K562 (cell line): ENCODE data around the gene ZNF775. TPM values are rescaled to one million over a fixed set of nuclear protein-coding genes. Genes with fewer than 3 reads are reported as not detected.

Experiments used
- BCLAF1 ChIP-seq, 2 experiments: fragments of 450-650 bp in 1 of 2; IDR thresholded peaks; 2 replicates each; pipeline ENCODE4 v1.6.1; 2011 to 2017; ENCODE audit warnings: low read depth in 2 of 2, antibody characterized with exemption in 1 of 2, borderline replicate concordance in 1 of 2, low read length in 1 of 2, mild to moderate bottlenecking in 1 of 2, mixed read lengths in 1 of 2; ENCODE audit not compliant: control insufficient read depth in 1 of 2
- HMBOX1 ChIP-seq: sonication (generic); IDR thresholded peaks from 2 replicates; pipeline ENCODE4 v1.6.1; 2016
- HOMEZ ChIP-seq: fragments of 250-450 bp; sonication (Bioruptor Pico); IDR thresholded peaks from 2 replicates; pipeline ENCODE4 v1.4.0; 2020; ENCODE audit warnings: mild to moderate bottlenecking, moderate library complexity
- JUN ChIP-seq, 2 experiments: sonication (generic) in 1 of 2; formaldehyde crosslinking in 1 of 2; IDR thresholded peaks; 2 replicates each; pipeline versions ENCODE4 v1.6.1 to v1.8.0; 2012 to 2022; ENCODE audit warnings: borderline replicate concordance in 2 of 2, mild to moderate bottlenecking in 2 of 2, improper control_type of control experiment in 1 of 2, low read depth in 1 of 2, low read length in 1 of 2, missing genetic modification reagents in 1 of 2
- KAT7 ChIP-seq: sonication (generic); formaldehyde crosslinking; IDR thresholded peaks from 2 replicates; pipeline ENCODE4 v1.8.0; 2022; ENCODE audit warnings: missing genetic modification reagents, mild to moderate bottlenecking, borderline replicate concordance
- MBD2 ChIP-seq: sonication (generic); IDR thresholded peaks from 2 replicates; pipeline ENCODE4 v1.6.1; 2016; ENCODE audit warnings: low read depth, borderline replicate concordance
- MIER1 ChIP-seq: fragments of 450-650 bp; IDR thresholded peaks from 2 replicates; pipeline ENCODE4 v1.6.1; 2016; ENCODE audit warnings: antibody characterized with exemption, mild to moderate bottlenecking, low read depth
- NR2F6 ChIP-seq: fragments of 450-650 bp; formaldehyde crosslinking; IDR thresholded peaks from 2 replicates; pipeline ENCODE4 v1.4.0; 2020; ENCODE audit warnings: mild to moderate bottlenecking
- PHF21A ChIP-seq: fragments of 450-650 bp; IDR thresholded peaks from 2 replicates; pipeline ENCODE4 v1.6.1; 2017; ENCODE audit warnings: low read depth, borderline replicate concordance
- SMARCB1 ChIP-seq: IDR thresholded peaks from 2 replicates; pipeline ENCODE4 v1.6.1; 2011; ENCODE audit warnings: improper control_type of control experiment, low read depth; ENCODE audit not compliant: insufficient read length
- SREBF1 ChIP-seq: fragments of 150-350 bp; IDR thresholded peaks from 2 replicates; pipeline ENCODE4 v1.6.1; 2014; ENCODE audit warnings: antibody characterized with exemption, low read depth, low read length, borderline replicate concordance
- TOE1 ChIP-seq, 2 experiments: fragments of 450-650 bp in 1 of 2; sonication (generic) in 1 of 2; formaldehyde crosslinking in 1 of 2; IDR thresholded peaks; 2 replicates each; pipeline versions ENCODE4 v1.7.1 to v1.8.0; 2016 to 2022; ENCODE audit warnings: borderline replicate concordance in 2 of 2, mild to moderate bottlenecking in 2 of 2, antibody characterized with exemption in 1 of 2, inconsistent platforms in 1 of 2, low read depth in 1 of 2, missing genetic modification reagents in 1 of 2, moderate library complexity in 1 of 2
- XRCC5 ChIP-seq: fragments of 200-400 bp; formaldehyde crosslinking; IDR thresholded peaks from 2 replicates; pipeline ENCODE4 v1.6.1; 2017; ENCODE audit warnings: low read depth, mild to moderate bottlenecking, low read length
- ZNF507 ChIP-seq: conservative IDR thresholded peaks from 2 replicates; pipeline ENCODE4 v1.6.1; 2017; ENCODE audit warnings: missing genetic modification characterization, missing compliant biosample characterization
- ZNF583 ChIP-seq: fragments of 250-450 bp; sonication (Bioruptor Pico); IDR thresholded peaks from 2 replicates; pipeline ENCODE4 v1.4.0; 2020
- ZNF639 ChIP-seq, 2 experiments: fragments of 200-800 bp in 1 of 2; sonication (Bioruptor generic) in 1 of 2; sonication (generic) in 1 of 2; formaldehyde crosslinking in 1 of 2; IDR thresholded peaks in 1 of 2; conservative IDR thresholded peaks in 1 of 2; 2 replicates each; pipeline versions ENCODE4 v1.5.0 to v1.6.1; 2016 to 2020; ENCODE audit warnings: missing compliant biosample characterization in 1 of 2, missing genetic modification characterization in 1 of 2, missing genetic modification reagents in 1 of 2
- polyA plus RNA-seq, 8 experiments: library from polyadenylated mRNA; depleted of rRNA in 4 of 8; stranded (reverse) in 5 of 8; unstranded in 3 of 8; fragments of >200 nt; fragmentation: Nextera tagmentation in 2 of 8; fragmentation: Illumina TruSeq in 1 of 8; extraction: Ambion mirVana in 2 of 8; extraction: Trizol in 1 of 8; gene quantifications; 2 replicates each; pipeline versions ENCODE4 v1.2.1 to v1.2.3, GENCODE V29; 2011 to 2014; ENCODE audit warnings: inconsistent platforms in 1 of 8, missing spikeins in 1 of 8
- total RNA-seq, 7 experiments: library from RNA; depleted of rRNA in 6 of 7; stranded (reverse); fragments of >200 nt in 6 of 7; fragmentation: Illumina TruSeq in 2 of 7; extraction: Trizol in 2 of 7; gene quantifications; 2 replicates each; pipeline versions ENCODE4 v1.2.1 to v1.2.3, GENCODE V29; 2011 to 2021; ENCODE audit warnings: low replicate concordance in 1 of 7

The ZNF775 gene
- total and polyA plus RNA-seq, 9 of the 15 experiments (the other 6 are each of a cell fraction or from before 2014, with no cell fraction given), result 0.04 to 18.7 (median 4.9) TPM

GRCh38 chr7:150369748-150370501 lies 9.2 kb upstream of the ZNF775 start (continued):
- no peak for TF ChIP-seq JUN (IDR thresholded peaks at IDR 0.05; ENCODE audit: borderline replicate concordance, low read depth, low read length)
- TF ChIP-seq JUN (CRISPR knock-in tag; IDR thresholded peaks at IDR 0.05; ENCODE audit: borderline replicate concordance), result 0 out of 2 replicates have a peak, but pooled peaks have one; percentile 39
- no peak for TF ChIP-seq NR2F6
- TF ChIP-seq ZNF507 (tag), result no peak
- TF ChIP-seq BCLAF1 (IDR thresholded peaks at IDR 0.05; ENCODE audit: borderline replicate concordance in 1 of 2, control insufficient read depth in 1 of 2, low read depth in 2 of 2, low read length in 1 of 2), result no peak
- 0 out of 2 replicates have a peak, but pooled peaks have one; percentile 4 for TF ChIP-seq TOE1 (IDR thresholded peaks at IDR 0.05; ENCODE audit: borderline replicate concordance)
- peak; percentile 45 for TF ChIP-seq TOE1 (CRISPR knock-in tag; IDR thresholded peaks at IDR 0.05; ENCODE audit: borderline replicate concordance, low read depth)
- TF ChIP-seq MIER1, result no peak
- 0 out of 2 replicates have a peak, but pooled peaks have one; percentile 9 for TF ChIP-seq KAT7 (CRISPR knock-in tag)
- no peak for TF ChIP-seq SMARCB1
- TF ChIP-seq HOMEZ (CRISPR knock-in tag), result no peak
- TF ChIP-seq XRCC5, result peak; percentile 12; the same call in 1 of the 2 replicates
- TF ChIP-seq MBD2, result no peak
- TF ChIP-seq SREBF1, result no peak
- no peak for TF ChIP-seq ZNF639 (CRISPR knock-in tag; conservative IDR thresholded peaks at IDR 0.05 in 1 of 2, IDR thresholded peaks at IDR 0.05 in 1 of 2)
- no peak for TF ChIP-seq PHF21A
- no peak for TF ChIP-seq HMBOX1
- TF ChIP-seq ZNF583, result no peak
